Upper lobe of left lung (tissue), 6 donors: ENCODE measurements around the gene CYP2E1. TPM values are rescaled to one million over a fixed set of nuclear protein-coding genes. Genes with fewer than 3 reads are reported as not detected.
A peak's percentile ranks its signal among the peaks of the same experiment; 100 is the strongest.

Source experiments
- ATAC-seq, 2 donors: fragments of 200-7000 bp; cut with Tn5 transposase; one replicate each; pipeline ENCODE4 v1.9.1; 2022; ENCODE audit warnings: mild to moderate bottlenecking in 2 of 2, moderate library complexity in 2 of 2; ENCODE audit not compliant: low FRiP score in 2 of 2
- DNase-seq, 2 donors: peaks; one replicate each; pipeline ENCODE4 v3.0.0-alpha.2; 2019 to 2020
- H3K27ac ChIP-seq, 4 donors: fragments of 200-600 bp; sonication (generic); one replicate each; pipeline ENCODE4 v1.5.1; 2016 to 2019
- H3K27me3 ChIP-seq, 4 donors: fragments of 200-600 bp; sonication (generic); one replicate each; pipeline ENCODE4 v1.5.1; 2017 to 2019
- H3K36me3 ChIP-seq, 4 donors: fragments of 200-600 bp; sonication (generic); one replicate each; pipeline ENCODE4 v1.5.1; 2016 to 2019
- H3K4me1 ChIP-seq, 4 donors: fragments of 200-600 bp; sonication (generic); one replicate each; pipeline ENCODE4 v1.5.1; 2018 to 2019
- H3K4me3 ChIP-seq, 4 donors: fragments of 200-600 bp; sonication (generic); one replicate each; pipeline ENCODE4 v1.5.1; 2017 to 2019; ENCODE audit warnings: mild to moderate bottlenecking in 2 of 4, moderate library complexity in 1 of 4
- H3K9me3 ChIP-seq, 4 donors: fragments of 200-600 bp; sonication (generic); one replicate each; pipeline ENCODE4 v1.5.1; 2018 to 2019
- EP300 ChIP-seq, 4 donors: sonication (generic); formaldehyde crosslinking; IDR thresholded peaks; one replicate each; pipeline ENCODE4 v1.5.1; 2017; ENCODE audit warnings: antibody characterized with exemption in 4 of 4, control low read depth in 2 of 4
- POLR2A ChIP-seq, 4 donors: fragments of 450-650 bp; IDR thresholded peaks; one replicate each; pipeline ENCODE4 v1.5.1; 2016 to 2017; ENCODE audit warnings: antibody characterized with exemption in 4 of 4, mild to moderate bottlenecking in 2 of 4
- POLR2AphosphoS5 ChIP-seq, 2 donors: sonication (generic); formaldehyde crosslinking; IDR thresholded peaks; one replicate each; pipeline ENCODE4 v1.5.1; 2017; ENCODE audit warnings: antibody characterized with exemption in 2 of 2
- WGBS, 2 donors: methylation state at CpG; one replicate each; pipeline ENCODE4 v1.1.5; 2017 to 2018; 5-methylcytosine and 5-hydroxymethylcytosine counted together
- total RNA-seq, 6 donors: library from RNA; depleted of rRNA in 4 of 6; stranded (reverse); fragments of >200 nt in 4 of 6; gene quantifications; one replicate each; pipeline versions ENCODE4 v1.1.0 to v1.2.1, GENCODE V29; 2016 to 2021
- TF ChIP-seq, protein P1 (sequence below), 6 experiments: fragments of 450-650 bp in 4 of 6; fragments of 200-600 bp in 2 of 6; sonication (generic) in 2 of 6; IDR thresholded peaks; one replicate each; pipeline ENCODE4 v1.5.1; 2016 to 2019; ENCODE audit warnings: antibody characterized with exemption in 6 of 6
- donor health status: DM: no; HTN: no; CAD: no; lungs with moderate emphysema.
- donor health status: DM: no; HTN: yes; CAD: no; lungs with severe emphysema.

Gene CYP2E1
- total RNA-seq, 6 donors from 2014 or later: 0.91 to 17.8 (median 1.6) TPM; not detected in 2

DNA sequence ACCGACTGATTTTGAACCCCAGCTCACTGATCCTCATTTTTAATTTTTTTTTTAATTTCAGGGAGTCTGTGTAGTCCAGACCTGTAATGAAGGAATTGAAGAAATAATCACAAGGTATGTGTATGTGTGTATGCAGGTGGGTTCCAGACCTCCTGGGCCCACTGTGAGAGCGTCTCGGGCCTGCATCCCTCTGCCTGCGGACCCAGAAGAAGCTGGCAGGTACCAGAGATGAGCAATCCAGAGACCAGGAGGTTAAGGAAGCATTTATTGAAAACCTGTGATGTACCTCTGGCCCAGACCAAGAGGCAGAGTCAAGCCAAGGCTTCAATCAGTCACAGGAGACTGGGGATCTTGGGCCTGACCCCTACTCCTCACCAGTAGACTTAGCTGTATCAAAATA lies 27.4 kb downstream of the CYP2E1 start:
- ATAC-seq: no peak
- DNase-seq: no peak
- no peaks in the 10 kb centered on the region for H3K27me3 ChIP-seq
- no peaks in the 10 kb centered on the region for H3K9me3 ChIP-seq
- no peak overlapping the region for H3K27ac ChIP-seq
- WGBS, 2 donors: 88 to 95% methylated on average over 3 to 4 of the region's 4 CpGs
- H3K4me3 ChIP-seq: no peak overlapping the region
- no peaks in the 10 kb centered on the region for H3K36me3 ChIP-seq
- no peaks in the 10 kb centered on the region for H3K4me1 ChIP-seq
- TF ChIP-seq POLR2A (IDR thresholded peaks at IDR 0.05) (no peak), EP300 (IDR thresholded peaks at IDR 0.05) (no peak), POLR2AphosphoS5 (IDR thresholded peaks at IDR 0.05) (no peak)
- TF ChIP-seq, protein P1, sequence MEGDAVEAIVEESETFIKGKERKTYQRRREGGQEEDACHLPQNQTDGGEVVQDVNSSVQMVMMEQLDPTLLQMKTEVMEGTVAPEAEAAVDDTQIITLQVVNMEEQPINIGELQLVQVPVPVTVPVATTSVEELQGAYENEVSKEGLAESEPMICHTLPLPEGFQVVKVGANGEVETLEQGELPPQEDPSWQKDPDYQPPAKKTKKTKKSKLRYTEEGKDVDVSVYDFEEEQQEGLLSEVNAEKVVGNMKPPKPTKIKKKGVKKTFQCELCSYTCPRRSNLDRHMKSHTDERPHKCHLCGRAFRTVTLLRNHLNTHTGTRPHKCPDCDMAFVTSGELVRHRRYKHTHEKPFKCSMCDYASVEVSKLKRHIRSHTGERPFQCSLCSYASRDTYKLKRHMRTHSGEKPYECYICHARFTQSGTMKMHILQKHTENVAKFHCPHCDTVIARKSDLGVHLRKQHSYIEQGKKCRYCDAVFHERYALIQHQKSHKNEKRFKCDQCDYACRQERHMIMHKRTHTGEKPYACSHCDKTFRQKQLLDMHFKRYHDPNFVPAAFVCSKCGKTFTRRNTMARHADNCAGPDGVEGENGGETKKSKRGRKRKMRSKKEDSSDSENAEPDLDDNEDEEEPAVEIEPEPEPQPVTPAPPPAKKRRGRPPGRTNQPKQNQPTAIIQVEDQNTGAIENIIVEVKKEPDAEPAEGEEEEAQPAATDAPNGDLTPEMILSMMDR (IDR thresholded peaks at IDR 0.05): no peak

DNA sequence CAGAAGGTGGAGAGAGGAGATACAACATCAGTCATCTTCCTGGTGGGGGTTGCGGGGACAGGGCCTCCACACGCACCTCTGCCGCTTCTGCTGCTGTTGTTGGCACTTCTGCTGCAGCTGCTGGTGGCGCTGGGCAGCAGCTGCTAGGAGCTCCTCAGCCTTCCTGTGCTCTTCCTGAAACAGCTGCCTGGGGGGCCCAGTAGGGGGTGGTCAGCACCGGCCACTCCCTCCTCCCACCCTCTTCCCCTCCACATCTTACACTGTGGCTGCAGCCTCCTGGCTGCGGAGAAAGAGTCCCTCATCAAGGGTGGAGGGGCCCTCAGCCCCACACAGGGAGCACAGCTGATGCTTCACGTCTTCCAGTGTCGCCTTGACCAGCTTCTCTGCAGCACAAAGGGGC lies 28.4 kb downstream of the CYP2E1 start:
- ATAC-seq: no peak

DNA sequence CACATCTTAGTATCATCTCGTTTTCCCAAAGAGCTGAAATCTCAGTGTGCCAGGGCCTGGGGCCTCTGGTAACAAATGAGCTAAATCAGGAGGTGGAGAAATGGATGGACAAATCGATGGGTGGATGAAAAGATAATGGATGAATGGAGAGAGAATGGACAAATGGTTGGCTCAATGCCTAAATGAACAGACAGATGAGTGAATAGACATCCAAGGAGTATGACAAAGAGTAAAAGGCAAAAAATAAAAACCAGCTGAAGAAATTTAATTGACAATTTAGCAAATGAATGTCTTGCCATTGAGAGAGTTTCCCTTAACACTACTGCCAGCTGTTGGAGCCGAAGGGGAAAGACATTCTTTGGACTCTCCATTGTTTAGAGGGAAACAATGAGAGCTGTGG lies 30.2 kb downstream of the CYP2E1 start:
- WGBS, 2 donors: 45 to 49% methylated on average over 3 of the region's 3 CpGs
- Histone ChIP-seq H3K9me3 (no peaks in the 10 kb centered on the region), H3K4me3 (no peak overlapping the region), H3K27ac (no peak overlapping the region), H3K27me3 (no peaks in the 10 kb centered on the region), H3K4me1 (no peaks in the 10 kb centered on the region), H3K36me3 (no peaks in the 10 kb centered on the region)
- DNase-seq (no peak), ATAC-seq (no peak)
- TF ChIP-seq POLR2A (IDR thresholded peaks at IDR 0.05) (no peak), EP300 (IDR thresholded peaks at IDR 0.05) (no peak), POLR2AphosphoS5 (IDR thresholded peaks at IDR 0.05) (no peak)
- TF ChIP-seq, protein P1 (IDR thresholded peaks at IDR 0.05): no peak

More for the DNA sequence above, 28.4 kb downstream of the CYP2E1 start:
- no peaks in the 10 kb centered on the region for H3K9me3 ChIP-seq
- no peaks in the 10 kb centered on the region for H3K27me3 ChIP-seq
- no peak overlapping the region for H3K27ac ChIP-seq
- TF ChIP-seq POLR2A (IDR thresholded peaks at IDR 0.05) (no peak), EP300 (IDR thresholded peaks at IDR 0.05) (no peak), POLR2AphosphoS5 (IDR thresholded peaks at IDR 0.05) (no peak)
- TF ChIP-seq, protein P1 (IDR thresholded peaks at IDR 0.05): no peak
- WGBS, 2 donors: 65 to 78% methylated on average over 7 to 8 of the region's 8 CpGs
- H3K4me1 ChIP-seq: no peaks in the 10 kb centered on the region
- no peak for DNase-seq
- H3K4me3 ChIP-seq: no peak overlapping the region
- no peaks in the 10 kb centered on the region for H3K36me3 ChIP-seq

DNA sequence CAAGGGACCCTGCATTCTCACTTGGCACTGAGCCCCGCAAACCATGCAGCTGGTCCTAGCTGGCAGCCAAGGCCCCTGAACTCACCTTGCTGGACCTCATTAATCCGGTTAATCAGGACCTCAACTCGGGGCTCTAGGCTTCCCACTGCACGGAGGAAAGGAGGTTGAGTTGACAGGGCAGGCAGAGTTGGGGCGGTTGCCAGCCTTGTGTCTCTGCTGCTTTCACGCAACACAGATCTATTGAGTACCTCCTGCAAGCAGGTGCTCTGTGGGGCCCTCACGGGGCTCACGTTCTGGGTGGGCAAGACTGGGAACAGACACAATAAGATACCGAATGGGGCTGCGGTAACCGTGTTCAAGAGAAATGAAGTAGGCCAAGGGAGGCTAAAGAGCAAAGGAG lies 32.1 kb downstream of the CYP2E1 start:
- DNase-seq (no peak), ATAC-seq (no peak)
- H3K4me3 ChIP-seq: no peak overlapping the region
- H3K27me3 ChIP-seq: no peaks in the 10 kb centered on the region
- no peak overlapping the region for H3K27ac ChIP-seq
- no peaks in the 10 kb centered on the region for H3K9me3 ChIP-seq
- WGBS, 2 donors: 83 to 85% methylated on average over 11 of the region's 11 CpGs
- H3K4me1 ChIP-seq: no peaks in the 10 kb centered on the region
- H3K36me3 ChIP-seq: no peaks in the 10 kb centered on the region
- TF ChIP-seq EP300 (IDR thresholded peaks at IDR 0.05): no peak
- no peak for TF ChIP-seq POLR2AphosphoS5 (IDR thresholded peaks at IDR 0.05)
- TF ChIP-seq POLR2A (IDR thresholded peaks at IDR 0.05): no peak
- TF ChIP-seq, protein P1 (IDR thresholded peaks at IDR 0.05): no peak

DNA sequence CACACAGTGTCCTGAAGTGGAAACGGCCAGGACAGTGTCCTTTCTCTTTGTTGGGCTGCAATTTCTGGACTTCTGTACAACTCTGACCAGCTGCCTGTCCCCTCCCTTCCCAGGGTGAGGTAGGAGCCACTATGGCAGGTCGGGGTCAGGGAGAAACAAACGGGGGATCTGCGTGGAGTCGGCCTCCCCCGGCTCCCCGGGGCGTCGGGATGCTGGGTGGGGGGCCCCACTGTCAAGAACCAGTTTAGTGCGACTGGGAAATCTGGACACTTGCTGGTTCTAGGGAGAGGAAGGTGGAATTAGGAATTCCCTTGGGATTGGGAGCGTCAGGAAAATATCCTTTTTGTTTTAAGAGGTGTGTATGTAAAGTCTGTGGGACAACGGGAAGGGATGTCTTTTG lies 37.7 kb downstream of the CYP2E1 start:
- DNase-seq: peak in 1 of 2 donors; percentile 52
- no peaks in the 10 kb centered on the region for H3K4me1 ChIP-seq
- H3K9me3 ChIP-seq: peaks cover 0 to 6% (median 3%) of the 10 kb centered on the region in 4 donors
- TF ChIP-seq POLR2AphosphoS5 (IDR thresholded peaks at IDR 0.05): no peak
- no peak for TF ChIP-seq POLR2A (IDR thresholded peaks at IDR 0.05)
- TF ChIP-seq, protein P1 (IDR thresholded peaks at IDR 0.05): no peak
- no peak for TF ChIP-seq EP300 (IDR thresholded peaks at IDR 0.05)
- H3K27me3 ChIP-seq: peaks cover 0 to 4% (median 0%) of the 10 kb centered on the region in 4 donors
- WGBS, 2 donors: 88 to 92% methylated on average over 10 to 12 of the region's 12 CpGs
- H3K36me3 ChIP-seq: no peaks in the 10 kb centered on the region
- peak overlapping the region in 1 of 4 donors; percentile 39 for H3K4me3 ChIP-seq
- ATAC-seq: no peak
- peak overlapping the region in 1 of 4 donors; percentile 79 for H3K27ac ChIP-seq
